ENCODE data around the gene PTGIS.

Gene PTGIS

GRCh38 chr20:49485563-49485962, 82.4 kb downstream of the PTGIS start:
- peaks cover 34 to 49% (median 39%) of the 10 kb centered on the region in 11 experiments for H3K27me3 ChIP-seq

GRCh38 chr20:49484180-49485140, 83.5 kb downstream of the PTGIS start:
- no peaks in the 10 kb centered on the region for H3K9me3 ChIP-seq (replicated peaks in 1 of 11)
- peak overlapping the region in 8 of 11 experiments; percentile 27 to 66 (median 46); a peak in 10 of 22 replicates for H3K9ac ChIP-seq
- peak overlapping the region; percentile 93 to 99 (median 96) for H3K4me2 ChIP-seq
- peaks cover 0 to 37% (median 6%) of the 10 kb centered on the region in 11 experiments; a peak in 11 of 22 replicates for H4K20me1 ChIP-seq
- no peaks in the 10 kb centered on the region for H3K36me3 ChIP-seq
- H3K4me1 ChIP-seq, result peaks cover 4 to 12% (median 7%) of the 10 kb centered on the region in 10 experiments; a peak in 13 of 20 replicates
- peaks cover 34 to 49% (median 39%) of the 10 kb centered on the region in 11 experiments for H3K27me3 ChIP-seq
- no peak for TF ChIP-seq Cebpa-rat (IDR thresholded peaks at IDR 0.05)
- H3K27ac ChIP-seq, result no peak overlapping the region
- peak overlapping the region; percentile 49 to 74 (median 60) for H3K4me3 ChIP-seq

More at GRCh38 chr20:49485563-49485962, 82.4 kb downstream of the PTGIS start:
- TF ChIP-seq Cebpa-rat (IDR thresholded peaks at IDR 0.05), result no peak
- H3K36me3 ChIP-seq, result no peaks in the 10 kb centered on the region
- no peak overlapping the region for H3K4me2 ChIP-seq
- H3K4me1 ChIP-seq, result peaks cover 4 to 12% (median 7%) of the 10 kb centered on the region in 10 experiments; a peak in 13 of 20 replicates
- H4K20me1 ChIP-seq, result peaks cover 0 to 30% (median 6%) of the 10 kb centered on the region in 11 experiments; a peak in 11 of 22 replicates
- no peak overlapping the region for H3K27ac ChIP-seq
- no peak overlapping the region for H3K9ac ChIP-seq
- H3K9me3 ChIP-seq (replicated peaks in 1 of 11), result no peaks in the 10 kb centered on the region
- H3K4me3 ChIP-seq, result no peak overlapping the region

- no peaks in the 10 kb centered on the region for H3K36me3 ChIP-seq
- H3K4me2 ChIP-seq, result peak overlapping the region; percentile 93 to 99 (median 96)
- H3K27ac ChIP-seq, result no peak overlapping the region
- no peak for TF ChIP-seq Cebpa-rat (IDR thresholded peaks at IDR 0.05)
- H3K4me3 ChIP-seq, result peak overlapping the region; percentile 49 to 74 (median 60)
- peaks cover 4 to 12% (median 7%) of the 10 kb centered on the region in 10 experiments; a peak in 13 of 20 replicates for H3K4me1 ChIP-seq
- peak overlapping the region in 5 of 11 experiments; percentile 33 to 66 (median 51); a peak in 3 of 22 replicates for H3K9ac ChIP-seq
- peaks cover 0 to 37% (median 6%) of the 10 kb centered on the region in 11 experiments; a peak in 11 of 22 replicates for H4K20me1 ChIP-seq
- peaks cover 34 to 49% (median 39%) of the 10 kb centered on the region in 11 experiments for H3K27me3 ChIP-seq
- no peaks in the 10 kb centered on the region for H3K9me3 ChIP-seq (replicated peaks in 1 of 11)
These were observed 84.2 kb downstream of the PTGIS start for GRCh38 chr20:49483696-49484123.

- Histone ChIP-seq H3K36me3 (no peaks in the 10 kb centered on the region), H3K27ac (no peak overlapping the region), H3K9me3 (replicated peaks in 1 of 11) (no peaks in the 10 kb centered on the region), H3K4me2 (peak overlapping the region; percentile 93 to 99 (median 96); a peak in 21 of 22 replicates), H3K4me3 (peak overlapping the region in 9 of 10 experiments; percentile 51 to 74 (median 60); a peak in 14 of 20 replicates), H4K20me1 (peaks cover 0 to 37% (median 6%) of the 10 kb centered on the region in 11 experiments; a peak in 11 of 22 replicates), H3K27me3 (peaks cover 34 to 49% (median 39%) of the 10 kb centered on the region in 11 experiments), H3K4me1 (peaks cover 4 to 12% (median 7%) of the 10 kb centered on the region in 10 experiments; a peak in 13 of 20 replicates), H3K9ac (no peak overlapping the region)
- no peak for TF ChIP-seq Cebpa-rat (IDR thresholded peaks at IDR 0.05)
These were observed 84.8 kb downstream of the PTGIS start for GRCh38 chr20:49483018-49483695.

DNA sequence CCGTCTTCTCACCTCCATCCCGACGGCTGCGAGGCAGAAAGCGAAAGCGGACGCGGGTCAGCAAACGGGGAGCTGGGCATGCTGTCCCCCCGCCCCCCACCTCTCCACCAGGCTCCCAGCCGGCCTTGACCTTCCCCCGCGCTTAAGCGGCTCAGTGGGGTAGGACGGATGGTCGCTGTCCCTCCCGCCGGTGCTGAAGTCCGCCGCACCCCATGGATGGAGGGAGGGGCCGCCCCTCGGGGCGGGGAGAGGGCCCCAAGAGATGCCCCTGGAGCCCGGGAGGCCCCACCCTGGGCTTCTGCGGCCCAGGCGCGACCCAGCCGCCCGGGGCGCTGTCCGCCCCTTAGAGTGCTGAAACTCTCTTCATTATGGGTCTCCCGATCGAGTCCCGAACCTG, 85.3 kb downstream of the PTGIS start, which contains the start of gene KCNB1:
Gene KCNB1, minus strand, starts transcription at position 48 of the 397 bp plus-strand sequence. CDS start 188 bp downstream, outside the sequence.
- H3K9me3 ChIP-seq (replicated peaks in 1 of 11), result no peaks in the 10 kb centered on the region
- H3K4me3 ChIP-seq, result peak within 1 kb of the TSS in 7 of 10 experiments; percentile 51 to 74 (median 60); a peak in 10 of 20 replicates
- H3K27ac ChIP-seq, result no peak within 1 kb of the TSS
- TF ChIP-seq Cebpa-rat (IDR thresholded peaks at IDR 0.05), result no peak
- H3K27me3 ChIP-seq, result peaks cover 34 to 49% (median 39%) of the 10 kb centered on the region in 11 experiments
- H3K4me1 ChIP-seq, result peaks cover 4 to 12% (median 7%) of the 10 kb centered on the region in 10 experiments; a peak in 13 of 20 replicates
- no peaks in the 10 kb centered on the region for H3K36me3 ChIP-seq
- H3K4me2 ChIP-seq, result peak within 1 kb of the TSS; percentile 30 to 99 (median 96); a peak in 21 of 22 replicates
- H3K9ac ChIP-seq, result no peak within 1 kb of the TSS
- peaks cover 0 to 37% (median 6%) of the 10 kb centered on the region in 11 experiments; a peak in 11 of 22 replicates for H4K20me1 ChIP-seq

GRCh38 chr20:49482173-49482572, 85.8 kb downstream of the PTGIS start:
- H3K36me3 ChIP-seq, result no peaks in the 10 kb centered on the region
- H3K4me3 ChIP-seq, result no peak overlapping the region
- no peak overlapping the region for H3K27ac ChIP-seq
- no peaks in the 10 kb centered on the region for H3K9me3 ChIP-seq (replicated peaks in 1 of 11)
- TF ChIP-seq Cebpa-rat (IDR thresholded peaks at IDR 0.05), result no peak
- H3K27me3 ChIP-seq, result peaks cover 34 to 49% (median 39%) of the 10 kb centered on the region in 11 experiments
- no peak overlapping the region for H3K9ac ChIP-seq
- peaks cover 4 to 12% (median 7%) of the 10 kb centered on the region in 10 experiments; a peak in 13 of 20 replicates for H3K4me1 ChIP-seq
- H3K4me2 ChIP-seq, result peak overlapping the region in 6 of 11 experiments; percentile 13 to 55 (median 37); a peak in 6 of 22 replicates
- peaks cover 0 to 39% (median 6%) of the 10 kb centered on the region in 11 experiments; a peak in 11 of 22 replicates for H4K20me1 ChIP-seq

DNA sequence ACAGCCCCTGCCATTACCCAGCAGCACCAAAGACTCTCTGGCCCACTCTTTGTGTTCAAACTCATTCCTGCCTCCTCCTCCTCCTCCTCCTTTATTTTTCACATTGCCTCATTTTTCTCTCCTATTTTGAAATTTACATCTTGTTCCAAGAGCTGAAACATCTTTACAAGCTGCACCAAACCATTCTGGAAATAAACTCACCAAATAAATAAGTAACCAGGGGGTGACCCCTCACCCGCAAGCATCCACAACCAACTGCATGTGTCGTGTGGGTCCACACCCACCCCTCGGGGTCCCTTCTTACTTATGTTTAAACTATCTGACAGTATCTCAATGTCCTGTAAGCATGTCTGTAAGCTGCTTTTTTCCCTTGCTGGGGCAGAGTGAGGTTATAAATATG, 86.8 kb downstream of the PTGIS start:
- Histone ChIP-seq H3K4me3 (no peak overlapping the region), H3K9ac (no peak overlapping the region), H4K20me1 (peaks cover 0 to 40% (median 6%) of the 10 kb centered on the region in 11 experiments; a peak in 11 of 22 replicates), H3K9me3 (replicated peaks in 1 of 11) (no peaks in the 10 kb centered on the region), H3K27ac (no peak overlapping the region), H3K36me3 (no peaks in the 10 kb centered on the region), H3K4me2 (no peak overlapping the region), H3K27me3 (peaks cover 34 to 45% (median 38%) of the 10 kb centered on the region in 11 experiments), H3K4me1 (peaks cover 4 to 12% (median 7%) of the 10 kb centered on the region in 10 experiments; a peak in 13 of 20 replicates)
- TF ChIP-seq Cebpa-rat (IDR thresholded peaks at IDR 0.05), result no peak

DNA sequence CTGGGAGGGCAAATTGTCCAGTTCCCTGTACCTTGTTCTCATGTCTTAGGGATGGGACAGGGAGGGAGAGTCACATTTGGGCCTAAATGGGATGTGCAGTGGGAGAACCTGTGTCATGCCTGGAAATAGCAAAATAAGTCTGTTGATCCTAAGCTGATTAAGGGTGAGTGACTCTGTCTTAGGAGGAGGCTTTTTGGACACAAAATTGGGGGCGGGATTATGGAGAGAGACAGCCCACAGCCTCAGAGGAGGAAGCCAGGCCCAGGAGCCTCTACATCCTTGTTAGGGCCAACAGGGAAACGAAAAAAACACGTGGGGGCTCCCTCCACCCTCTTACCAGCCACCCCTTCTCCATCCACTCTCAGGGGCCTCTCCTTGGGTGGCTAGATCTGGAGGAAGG, 87.7 kb downstream of the PTGIS start:
- H3K27ac ChIP-seq, result no peak overlapping the region
- no peak overlapping the region for H3K4me2 ChIP-seq
- no peak for TF ChIP-seq Cebpa-rat (IDR thresholded peaks at IDR 0.05)
- H3K9me3 ChIP-seq (replicated peaks in 1 of 11), result no peaks in the 10 kb centered on the region
- no peaks in the 10 kb centered on the region for H3K36me3 ChIP-seq
- no peak overlapping the region for H3K4me3 ChIP-seq
- peaks cover 0 to 40% (median 6%) of the 10 kb centered on the region in 11 experiments; a peak in 11 of 22 replicates for H4K20me1 ChIP-seq
- peaks cover 4 to 12% (median 7%) of the 10 kb centered on the region in 10 experiments; a peak in 13 of 20 replicates for H3K4me1 ChIP-seq
- H3K9ac ChIP-seq, result no peak overlapping the region
- peaks cover 29 to 39% (median 34%) of the 10 kb centered on the region in 11 experiments for H3K27me3 ChIP-seq

Measured in BLaER1 treated with 17β-estradiol and CSF1 and Interleukin-3, amounts not matched to agents 10 nM and 100 nM (cell line).